ENCODE data around the gene CCR4. TPM values are rescaled to one million over a fixed set of nuclear protein-coding genes. Genes with fewer than 3 reads are reported as not detected.
"Not testable (repeated sequence)": the region's sequence is repeated elsewhere in the genome, so short reads cannot be mapped to it uniquely, and the experiment has no call there.

Gene CCR4
- total RNA-seq, 1 experiment from 2014 or later = 0.10 TPM

DNA sequence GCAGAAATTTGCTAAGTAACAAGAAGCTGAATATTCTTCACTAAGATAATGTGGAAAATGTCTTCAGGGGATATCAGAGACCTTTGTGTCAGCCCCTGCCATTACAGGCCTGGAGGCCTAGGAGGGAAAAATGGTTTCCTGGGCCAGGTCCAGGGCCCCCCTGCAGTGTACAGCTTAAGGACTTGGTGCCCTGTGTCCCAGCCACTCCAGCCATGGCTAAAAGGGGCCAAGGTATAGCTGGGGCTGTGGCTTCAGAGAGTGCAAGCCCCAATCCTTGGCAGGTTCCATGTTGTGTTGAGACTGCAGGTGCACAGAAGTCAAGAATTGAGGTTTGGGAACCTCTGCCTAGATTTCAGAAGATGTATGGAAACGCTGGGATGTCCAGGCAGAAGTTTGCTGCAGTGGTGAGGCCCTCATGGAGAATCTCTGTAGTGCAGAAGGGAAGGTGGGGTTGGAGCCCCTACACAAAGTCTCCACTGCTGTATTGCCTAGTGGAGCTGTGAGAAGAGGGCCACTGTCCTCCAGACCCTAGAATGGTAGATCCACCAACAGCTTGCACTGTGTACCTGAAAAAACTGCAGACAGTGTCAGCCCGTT lies 14.3 kb downstream of the CCR4 start:
- DNase-seq (ENCODE audit: low read depth, low spot score); H3K27ac ChIP-seq (ENCODE audit: low read length); H3K36me3 ChIP-seq (ENCODE audit: control insufficient read depth, insufficient read depth, low read length); intact Hi-C loops (cut with micrococcal nuclease; ENCODE audit: unreplicated experiment); CTCF ChIA-PET; in situ Hi-C loops (cut with HindIII; ENCODE audit: low pct_unique_long_range_greater_than_20kb, low sequenced_read_pairs); H3K4me1 ChIP-seq (ENCODE audit: control insufficient read depth, insufficient read depth, low read length); H3K27me3 ChIP-seq (ENCODE audit: control insufficient read depth, insufficient read depth, low read length); BruUV-seq (replicated peaks); H3K4me3 ChIP-seq (ENCODE audit: low read depth in 2 of 2, low read length in 2 of 2); POLR2A ChIA-PET; H3K9me3 ChIP-seq (ENCODE audit: control insufficient read depth, insufficient read depth, low read depth, low read length); ATAC-seq: not testable (repeated sequence)

DNA sequence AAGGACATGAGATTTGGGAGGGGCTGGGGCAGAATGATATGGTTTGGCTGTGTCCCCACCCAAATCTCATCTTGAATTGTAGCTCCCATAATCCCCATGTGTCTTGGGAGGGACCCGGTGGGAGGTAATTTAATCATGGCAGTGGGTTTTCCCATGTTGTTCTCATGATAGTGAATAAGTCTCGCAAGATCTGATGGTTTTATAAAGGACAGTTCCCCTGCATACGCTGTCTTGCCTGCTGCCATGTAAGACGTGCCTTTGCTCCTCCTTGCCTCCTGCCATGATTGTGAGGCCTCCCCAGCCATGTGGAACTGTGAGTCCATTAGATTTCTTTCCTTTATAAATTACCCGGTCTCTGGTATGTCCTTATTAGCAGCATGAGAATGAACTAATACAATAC lies 15.2 kb downstream of the CCR4 start:
- H3K27me3 ChIP-seq (ENCODE audit: control insufficient read depth, insufficient read depth, low read length); POLR2A ChIA-PET; H3K36me3 ChIP-seq (ENCODE audit: control insufficient read depth, insufficient read depth, low read length); ATAC-seq; DNase-seq (ENCODE audit: low read depth, low spot score); intact Hi-C loops (cut with micrococcal nuclease; ENCODE audit: unreplicated experiment); H3K9me3 ChIP-seq (ENCODE audit: control insufficient read depth, insufficient read depth, low read depth, low read length); CTCF ChIA-PET; H3K4me1 ChIP-seq (ENCODE audit: control insufficient read depth, insufficient read depth, low read length); in situ Hi-C loops (cut with HindIII; ENCODE audit: low pct_unique_long_range_greater_than_20kb, low sequenced_read_pairs); H3K27ac ChIP-seq (ENCODE audit: low read length); H3K4me3 ChIP-seq (ENCODE audit: low read depth in 2 of 2, low read length in 2 of 2); BruUV-seq (replicated peaks): not testable (repeated sequence)

DNA sequence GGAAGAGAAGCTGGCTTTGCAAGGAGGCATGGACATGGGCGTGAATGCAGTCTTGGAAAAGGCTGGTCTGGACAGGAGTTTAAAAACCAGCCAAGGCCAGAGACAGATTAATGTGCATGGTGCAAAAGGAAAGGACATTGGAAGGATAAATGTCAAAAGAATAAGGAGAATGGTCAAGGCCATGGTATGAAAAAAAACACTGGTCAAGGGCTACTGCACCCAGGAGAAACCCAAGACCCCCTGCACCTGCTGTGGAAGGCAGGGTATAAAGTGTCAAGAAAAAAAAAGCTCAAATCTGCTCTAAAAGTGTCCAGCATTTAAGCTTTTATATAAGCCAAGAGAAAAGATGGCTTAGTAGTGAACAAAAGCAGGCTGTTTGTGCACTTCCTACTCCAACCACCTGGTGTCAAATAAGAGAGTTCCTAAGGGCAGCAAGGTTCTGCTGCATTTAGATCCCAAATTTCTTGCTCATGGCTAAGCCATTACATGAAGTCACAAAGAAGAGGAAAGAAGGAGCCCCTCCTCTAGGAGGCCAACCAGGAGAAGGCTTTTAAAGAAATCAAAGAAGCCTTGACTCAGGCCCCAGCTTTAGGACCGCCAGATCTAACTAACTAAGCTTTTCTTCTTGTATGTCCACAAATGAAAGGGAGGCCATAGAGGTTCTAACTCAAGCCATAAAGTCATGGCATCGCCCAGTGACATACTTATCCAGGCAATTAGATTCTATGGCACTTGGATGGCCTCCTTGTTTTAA lies 16.9 kb downstream of the CCR4 start:
- intact Hi-C loops (cut with micrococcal nuclease; ENCODE audit: unreplicated experiment) = no loop called here
- POLR2A ChIA-PET = no interaction called here

More for the DNA sequence above, 16.9 kb downstream of the CCR4 start:
- no peak for ATAC-seq
- no TSS peak for BruUV-seq (replicated peaks)
- in situ Hi-C loops (cut with HindIII; ENCODE audit: low pct_unique_long_range_greater_than_20kb, low sequenced_read_pairs) = no loop called here
- Histone ChIP-seq H3K9me3 (ENCODE audit: control insufficient read depth, insufficient read depth, low read depth, low read length) (no peaks in the 10 kb centered on the region), H3K27ac (ENCODE audit: low read length) (no peak overlapping the region), H3K4me1 (ENCODE audit: control insufficient read depth, insufficient read depth, low read length) (no peaks in the 10 kb centered on the region), H3K27me3 (ENCODE audit: control insufficient read depth, insufficient read depth, low read length) (no peaks in the 10 kb centered on the region), H3K4me3 (ENCODE audit: low read depth in 2 of 2, low read length in 2 of 2) (no peak overlapping the region), H3K36me3 (ENCODE audit: control insufficient read depth, insufficient read depth, low read length) (no peaks in the 10 kb centered on the region)
- no peak for DNase-seq (ENCODE audit: low read depth, low spot score)
- CTCF ChIA-PET = interaction anchor here (0.7 kb wide), 1 partner anchor 853 kb away, joined by 3 read pairs; no protein-coding TSS in a partner anchor
- no peak for TF ChIP-seq POLR2AphosphoS5 (IDR thresholded peaks at IDR 0.05; ENCODE audit: low read depth, low read length)
- TF ChIP-seq, protein P1, sequence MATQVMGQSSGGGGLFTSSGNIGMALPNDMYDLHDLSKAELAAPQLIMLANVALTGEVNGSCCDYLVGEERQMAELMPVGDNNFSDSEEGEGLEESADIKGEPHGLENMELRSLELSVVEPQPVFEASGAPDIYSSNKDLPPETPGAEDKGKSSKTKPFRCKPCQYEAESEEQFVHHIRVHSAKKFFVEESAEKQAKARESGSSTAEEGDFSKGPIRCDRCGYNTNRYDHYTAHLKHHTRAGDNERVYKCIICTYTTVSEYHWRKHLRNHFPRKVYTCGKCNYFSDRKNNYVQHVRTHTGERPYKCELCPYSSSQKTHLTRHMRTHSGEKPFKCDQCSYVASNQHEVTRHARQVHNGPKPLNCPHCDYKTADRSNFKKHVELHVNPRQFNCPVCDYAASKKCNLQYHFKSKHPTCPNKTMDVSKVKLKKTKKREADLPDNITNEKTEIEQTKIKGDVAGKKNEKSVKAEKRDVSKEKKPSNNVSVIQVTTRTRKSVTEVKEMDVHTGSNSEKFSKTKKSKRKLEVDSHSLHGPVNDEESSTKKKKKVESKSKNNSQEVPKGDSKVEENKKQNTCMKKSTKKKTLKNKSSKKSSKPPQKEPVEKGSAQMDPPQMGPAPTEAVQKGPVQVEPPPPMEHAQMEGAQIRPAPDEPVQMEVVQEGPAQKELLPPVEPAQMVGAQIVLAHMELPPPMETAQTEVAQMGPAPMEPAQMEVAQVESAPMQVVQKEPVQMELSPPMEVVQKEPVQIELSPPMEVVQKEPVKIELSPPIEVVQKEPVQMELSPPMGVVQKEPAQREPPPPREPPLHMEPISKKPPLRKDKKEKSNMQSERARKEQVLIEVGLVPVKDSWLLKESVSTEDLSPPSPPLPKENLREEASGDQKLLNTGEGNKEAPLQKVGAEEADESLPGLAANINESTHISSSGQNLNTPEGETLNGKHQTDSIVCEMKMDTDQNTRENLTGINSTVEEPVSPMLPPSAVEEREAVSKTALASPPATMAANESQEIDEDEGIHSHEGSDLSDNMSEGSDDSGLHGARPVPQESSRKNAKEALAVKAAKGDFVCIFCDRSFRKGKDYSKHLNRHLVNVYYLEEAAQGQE (IDR thresholded peaks at IDR 0.05; ENCODE audit: insufficient read depth in 1 of 2, low read depth in 2 of 2, low read length in 1 of 2) = no peak
- TF ChIP-seq, protein P2, sequence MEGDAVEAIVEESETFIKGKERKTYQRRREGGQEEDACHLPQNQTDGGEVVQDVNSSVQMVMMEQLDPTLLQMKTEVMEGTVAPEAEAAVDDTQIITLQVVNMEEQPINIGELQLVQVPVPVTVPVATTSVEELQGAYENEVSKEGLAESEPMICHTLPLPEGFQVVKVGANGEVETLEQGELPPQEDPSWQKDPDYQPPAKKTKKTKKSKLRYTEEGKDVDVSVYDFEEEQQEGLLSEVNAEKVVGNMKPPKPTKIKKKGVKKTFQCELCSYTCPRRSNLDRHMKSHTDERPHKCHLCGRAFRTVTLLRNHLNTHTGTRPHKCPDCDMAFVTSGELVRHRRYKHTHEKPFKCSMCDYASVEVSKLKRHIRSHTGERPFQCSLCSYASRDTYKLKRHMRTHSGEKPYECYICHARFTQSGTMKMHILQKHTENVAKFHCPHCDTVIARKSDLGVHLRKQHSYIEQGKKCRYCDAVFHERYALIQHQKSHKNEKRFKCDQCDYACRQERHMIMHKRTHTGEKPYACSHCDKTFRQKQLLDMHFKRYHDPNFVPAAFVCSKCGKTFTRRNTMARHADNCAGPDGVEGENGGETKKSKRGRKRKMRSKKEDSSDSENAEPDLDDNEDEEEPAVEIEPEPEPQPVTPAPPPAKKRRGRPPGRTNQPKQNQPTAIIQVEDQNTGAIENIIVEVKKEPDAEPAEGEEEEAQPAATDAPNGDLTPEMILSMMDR (IDR thresholded peaks at IDR 0.05) = peak; percentile 25; the same call in 1 of the 2 replicates
- no peak for TF ChIP-seq SIN3A (IDR thresholded peaks at IDR 0.05; ENCODE audit: borderline replicate concordance, insufficient read depth, low read depth, low read length)
- no peak for TF ChIP-seq TCF7L2 (IDR thresholded peaks at IDR 0.05; ENCODE audit: low read depth, low read length)
